Ovary (tissue), 9 donors: ENCODE results near the gene TRAF2. TPM values are rescaled to one million over a fixed set of nuclear protein-coding genes. Genes with fewer than 3 reads are reported as not detected.

Experiments used
- DNase-seq, 5 donors: peaks; one replicate each; pipeline ENCODE4 v3.0.0-alpha.2; 2019 to 2020
- H3K27ac ChIP-seq, 2 donors: fragments of 200-600 bp; one replicate each; pipeline versions ENCODE4 v1.5.1 to v1.8.0; 2019 to 2022
- H3K27me3 ChIP-seq: fragments of 200-600 bp; one replicate; pipeline ENCODE4 v1.8.0; 2022
- H3K36me3 ChIP-seq: fragments of 200-600 bp; sonication (generic); one replicate; pipeline ENCODE4 v1.5.1; 2019
- H3K4me1 ChIP-seq: one replicate; pipeline ENCODE4 v1.8.1; 2013; ENCODE audit warnings: mild to moderate bottlenecking, moderate library complexity; ENCODE audit not compliant: insufficient read depth
- H3K4me3 ChIP-seq: fragments of 200-600 bp; sonication (generic); one replicate; pipeline ENCODE4 v1.5.1; 2017
- H3K9me3 ChIP-seq, 2 donors: fragments of 200-600 bp in 1 of 2; sonication (generic) in 1 of 2; one replicate each; pipeline versions ENCODE4 v1.5.1 to v1.8.1; 2013 to 2019; ENCODE audit warnings: mild to moderate bottlenecking in 1 of 2, moderate library complexity in 1 of 2
- EP300 ChIP-seq: sonication (generic); formaldehyde crosslinking; IDR thresholded peaks from one replicate; pipeline ENCODE4 v1.6.1; 2017; ENCODE audit warnings: antibody characterized with exemption
- POLR2A ChIP-seq: fragments of 450-650 bp; IDR thresholded peaks from one replicate; pipeline ENCODE4 v1.6.1; 2017; ENCODE audit warnings: antibody characterized with exemption, mild to moderate bottlenecking, moderate library complexity
- WGBS, 3 donors: extraction: QIAGEN DNeasy Blood & Tissue Kit in 1 of 3; methylation state at CpG; one replicate each; pipeline versions ENCODE4 v1.1.5 to v1.1.7; 2013 to 2017; 5-methylcytosine and 5-hydroxymethylcytosine counted together
- intact Hi-C, 4 donors: fragments of 100-400 bp; cut with DNase I; formaldehyde crosslinking; loops; one replicate each; pipeline versions ENCODE4 v1.11.0 to v1.15.1; 2022 to 2023
- polyA plus RNA-seq, 2 donors: library from polyadenylated mRNA; stranded (reverse); fragments of 200-250 nt in 1 of 2; fragments of 350-450 nt in 1 of 2; fragmentation: Illumina TruSeq in 1 of 2; extraction: RNeasy Lipid Tissue Mini Kit (QIAGEN cat#74804) in 1 of 2; gene quantifications; one replicate each; pipeline ENCODE4 v1.2.3, GENCODE V29; 2013 to 2014
- total RNA-seq, 7 donors: library from RNA; depleted of rRNA in 2 of 7; stranded (reverse); fragments of >200 nt in 2 of 7; fragmentation: NEBNext Ultra II Directional in 3 of 7; extraction: Animal tissue kit (Norgen Biotek cat#: 25700) in 3 of 7; gene quantifications; one replicate each; pipeline versions ENCODE4 v1.1.0 to v1.2.4, GENCODE V29; 2016 to 2023
- TF ChIP-seq, protein P1 (sequence below), 3 donors: fragments of 450-650 bp in 2 of 3; fragments of 200-600 bp in 1 of 3; IDR thresholded peaks; one replicate each; pipeline versions ENCODE4 v1.5.1 to v1.8.0; 2016 to 2022; ENCODE audit warnings: antibody characterized with exemption in 3 of 3, mild to moderate bottlenecking in 1 of 3
- donor health status: DM: no; HTN: no; CAD: no; lungs with moderate emphysema.
- donor health status: DM: no; HTN: no; CAD: no.
- donor health status: Bipolar disorder and iron deficiency.
- donor health status: DM: yes; HTN: yes; CAD: no.
- donor health status: DM: no; HTN: no; CAD: no.
- donor health status: DM: yes; HTN: yes; CAD: no.

TRAF2 gene
- total and polyA plus RNA-seq, 9 donors = 0.83 to 11.9 (median 9.7) TPM

DNA sequence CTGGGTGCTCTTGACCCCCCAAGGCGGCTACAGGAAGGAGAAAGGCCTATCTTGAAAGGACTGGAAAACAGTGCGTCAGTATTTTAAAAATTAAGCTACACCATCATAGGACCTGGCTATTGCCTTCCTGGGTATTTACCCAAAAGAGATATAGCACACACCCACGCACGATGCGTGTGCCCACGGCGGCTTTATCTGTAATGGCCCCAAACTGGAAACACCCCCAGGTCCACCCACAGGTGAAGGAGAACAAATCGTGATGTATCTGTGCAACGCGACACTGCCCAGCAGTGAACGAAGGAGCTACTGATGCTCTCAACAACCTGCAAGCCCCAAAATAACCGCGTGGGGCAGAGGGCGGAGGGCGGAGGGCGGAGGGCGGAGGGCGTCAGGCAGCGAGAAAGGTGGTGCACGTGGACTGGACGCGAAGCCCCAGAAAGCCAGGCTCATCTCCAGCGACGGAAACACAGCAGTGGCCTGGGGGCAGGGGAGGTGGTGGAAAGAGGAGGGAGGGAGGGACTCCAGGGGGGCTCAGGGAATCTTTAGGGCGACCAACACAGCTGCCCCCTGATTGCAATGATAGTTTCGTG is 78.6 kb downstream of the TRAF2 start:
- no peaks in the 10 kb centered on the region for H3K9me3 ChIP-seq
- no peak overlapping the region for H3K4me3 ChIP-seq
- no peak for DNase-seq
- H3K27ac ChIP-seq = no peak overlapping the region
- no peaks in the 10 kb centered on the region for H3K27me3 ChIP-seq
- intact Hi-C loops = no loop called here
- H3K4me1 ChIP-seq = no peaks in the 10 kb centered on the region
- no peaks in the 10 kb centered on the region for H3K36me3 ChIP-seq
- 69 to 72% (median 71%) methylated on average over 26 of the region's 26 CpGs for WGBS, 3 donors
- no peak for TF ChIP-seq POLR2A
- TF ChIP-seq, protein P1, sequence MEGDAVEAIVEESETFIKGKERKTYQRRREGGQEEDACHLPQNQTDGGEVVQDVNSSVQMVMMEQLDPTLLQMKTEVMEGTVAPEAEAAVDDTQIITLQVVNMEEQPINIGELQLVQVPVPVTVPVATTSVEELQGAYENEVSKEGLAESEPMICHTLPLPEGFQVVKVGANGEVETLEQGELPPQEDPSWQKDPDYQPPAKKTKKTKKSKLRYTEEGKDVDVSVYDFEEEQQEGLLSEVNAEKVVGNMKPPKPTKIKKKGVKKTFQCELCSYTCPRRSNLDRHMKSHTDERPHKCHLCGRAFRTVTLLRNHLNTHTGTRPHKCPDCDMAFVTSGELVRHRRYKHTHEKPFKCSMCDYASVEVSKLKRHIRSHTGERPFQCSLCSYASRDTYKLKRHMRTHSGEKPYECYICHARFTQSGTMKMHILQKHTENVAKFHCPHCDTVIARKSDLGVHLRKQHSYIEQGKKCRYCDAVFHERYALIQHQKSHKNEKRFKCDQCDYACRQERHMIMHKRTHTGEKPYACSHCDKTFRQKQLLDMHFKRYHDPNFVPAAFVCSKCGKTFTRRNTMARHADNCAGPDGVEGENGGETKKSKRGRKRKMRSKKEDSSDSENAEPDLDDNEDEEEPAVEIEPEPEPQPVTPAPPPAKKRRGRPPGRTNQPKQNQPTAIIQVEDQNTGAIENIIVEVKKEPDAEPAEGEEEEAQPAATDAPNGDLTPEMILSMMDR (IDR thresholded peaks at IDR 0.05) = no peak
- no peak for TF ChIP-seq EP300

DNA sequence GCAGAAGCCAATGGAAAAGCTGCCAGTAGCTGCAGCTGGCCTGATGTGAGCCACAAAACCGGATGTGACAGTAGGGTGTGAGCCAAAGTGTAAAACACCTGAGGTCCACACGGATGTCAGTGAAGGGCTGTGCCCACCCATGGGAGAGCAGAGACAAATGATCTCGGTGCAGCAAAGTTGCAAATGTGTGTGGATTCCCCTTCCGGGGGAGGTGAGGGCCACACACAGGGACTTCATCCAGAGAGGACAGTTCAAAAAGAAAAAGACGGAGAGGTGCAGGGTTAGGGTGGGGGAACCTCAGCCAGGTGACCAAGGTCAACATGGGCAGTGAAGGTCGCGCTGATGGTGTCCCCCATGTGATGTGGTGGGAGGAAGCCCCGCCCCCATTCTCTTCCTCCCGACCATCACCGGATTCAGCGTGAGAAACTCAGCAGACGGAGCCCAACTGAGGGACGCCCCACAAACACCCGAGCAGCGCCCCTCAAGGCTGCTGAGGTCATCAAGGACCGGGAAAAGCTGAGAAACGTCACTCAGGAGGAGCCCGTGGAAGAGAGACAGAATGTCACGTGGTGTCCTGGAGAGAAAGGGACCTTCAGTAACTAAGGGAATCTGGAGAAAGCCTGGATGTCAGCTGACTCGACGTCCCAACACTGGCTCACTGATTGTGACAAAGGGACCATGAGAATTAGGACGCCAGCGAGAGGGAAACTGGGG is 79.6 kb downstream of the TRAF2 start:
- no peak for DNase-seq
- H3K36me3 ChIP-seq = no peaks in the 10 kb centered on the region
- intact Hi-C loops = no loop called here
- TF ChIP-seq EP300 (no peak), POLR2A (no peak)
- TF ChIP-seq, protein P1 (IDR thresholded peaks at IDR 0.05) = no peak
- 9 to 17% (median 14%) methylated on average over 23 of the region's 23 CpGs for WGBS, 3 donors
- H3K27ac ChIP-seq = no peak overlapping the region
- no peaks in the 10 kb centered on the region for H3K4me1 ChIP-seq
- no peaks in the 10 kb centered on the region for H3K27me3 ChIP-seq
- no peak overlapping the region for H3K4me3 ChIP-seq
- H3K9me3 ChIP-seq = no peaks in the 10 kb centered on the region

DNA sequence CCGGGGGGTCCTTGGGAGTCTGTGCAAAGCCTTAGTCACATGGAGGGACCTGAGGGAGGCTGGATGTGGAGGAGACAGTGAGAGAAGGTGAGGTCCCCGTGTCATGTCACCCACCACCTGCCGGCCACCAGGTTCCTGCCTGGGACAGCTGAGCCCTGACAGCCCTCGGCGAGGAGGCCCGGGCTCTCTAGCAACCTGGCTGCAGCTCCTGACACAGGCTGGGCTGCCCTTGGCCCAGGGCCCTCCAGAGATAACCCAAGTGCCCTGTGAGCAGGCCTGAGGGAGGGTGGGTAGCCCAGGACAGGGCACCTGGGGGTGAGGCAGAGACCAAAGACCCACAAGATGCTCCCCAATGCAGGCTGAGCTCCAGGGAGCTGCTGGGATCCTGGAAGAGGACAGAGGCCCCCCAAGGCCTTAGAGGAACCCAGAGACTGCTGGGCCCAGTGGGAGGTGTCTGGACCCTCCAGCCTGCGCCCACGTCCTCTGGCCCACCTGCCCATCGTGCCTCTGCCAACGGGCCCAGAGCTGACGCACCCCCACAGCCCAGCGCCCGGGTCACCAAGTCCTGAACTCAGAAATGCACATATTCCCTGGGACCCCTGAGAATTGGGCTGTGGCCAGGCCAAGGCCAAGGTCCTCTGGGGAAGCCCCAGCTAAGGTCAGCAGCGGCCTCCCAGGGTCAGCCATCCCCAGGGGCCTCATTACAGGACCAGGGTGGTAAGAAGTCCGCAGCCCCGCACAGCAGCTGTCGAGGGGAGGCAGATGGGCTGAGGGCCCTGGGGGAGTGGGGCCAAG is 82.2 kb downstream of the TRAF2 start:
- H3K27ac ChIP-seq = no peak overlapping the region
- H3K9me3 ChIP-seq = no peaks in the 10 kb centered on the region
- intact Hi-C loops = no loop called here
- no peaks in the 10 kb centered on the region for H3K36me3 ChIP-seq
- TF ChIP-seq, protein P1 (IDR thresholded peaks at IDR 0.05) = no peak
- TF ChIP-seq POLR2A (no peak), EP300 (no peak)
- 54 to 60% (median 58%) methylated on average over 17 of the region's 17 CpGs for WGBS, 3 donors
- no peak for DNase-seq
- H3K4me1 ChIP-seq = no peaks in the 10 kb centered on the region
- H3K27me3 ChIP-seq = no peaks in the 10 kb centered on the region
- no peak overlapping the region for H3K4me3 ChIP-seq

DNA sequence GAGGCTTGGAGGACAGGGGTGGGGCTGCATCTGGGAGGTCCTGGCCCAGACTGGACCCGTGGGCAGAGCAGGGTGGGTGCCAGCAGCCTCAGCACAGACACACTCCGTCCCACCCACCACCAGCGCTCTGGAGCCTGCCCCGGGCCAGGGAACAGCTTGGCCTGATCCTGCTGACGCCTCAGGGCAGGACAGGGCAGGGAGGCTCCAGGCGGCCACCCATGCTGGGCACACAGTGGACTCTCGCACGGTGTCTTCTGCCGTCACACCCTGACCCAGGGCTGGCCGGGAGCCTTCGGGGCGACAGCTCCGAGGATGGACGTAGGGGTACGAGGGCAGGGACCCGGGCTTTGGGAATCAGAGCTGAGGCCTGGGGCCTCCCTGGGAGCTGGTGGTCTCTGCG is 82.8 kb downstream of the TRAF2 start:
- no peak for DNase-seq
- H3K27me3 ChIP-seq = no peaks in the 10 kb centered on the region
- intact Hi-C loops = no loop called here

More for the DNA sequence above, 82.8 kb downstream of the TRAF2 start:
- no peaks in the 10 kb centered on the region for H3K36me3 ChIP-seq
- no peaks in the 10 kb centered on the region for H3K9me3 ChIP-seq
- WGBS, 3 donors = 50 to 76% (median 63%) methylated on average over 13 to 17 of the region's 17 CpGs
- TF ChIP-seq, protein P1 (IDR thresholded peaks at IDR 0.05) = no peak
- no peak for TF ChIP-seq POLR2A
- no peak for TF ChIP-seq EP300
- no peaks in the 10 kb centered on the region for H3K4me1 ChIP-seq
- no peak overlapping the region for H3K27ac ChIP-seq
- H3K4me3 ChIP-seq = no peak overlapping the region
